Nephron progenitor cell (in vitro differentiated cells): Measurements from ENCODE around the gene GTPBP6.

Experiments used
- DNase-seq: peaks from one replicate; pipeline ENCODE4 v3.0.0; 2021
- H3K27ac Mint-ChIP-seq: 2 replicates; pipeline ENCODE4 v1.8.0; 2021; ENCODE audit warnings: mild to moderate bottlenecking, moderate library complexity, mixed read lengths
- H3K27me3 Mint-ChIP-seq: 2 replicates; pipeline ENCODE4 v1.8.0; 2021; ENCODE audit warnings: mild to moderate bottlenecking, low read depth, mixed read lengths; ENCODE audit not compliant: poor library complexity
- H3K36me3 Mint-ChIP-seq: 2 replicates; pipeline ENCODE4 v1.8.0; 2021; ENCODE audit warnings: low read depth, mixed read lengths
- H3K4me1 Mint-ChIP-seq: 2 replicates; pipeline ENCODE4 v1.8.0; 2021; ENCODE audit warnings: mixed read lengths
- H3K4me3 Mint-ChIP-seq: 2 replicates; pipeline ENCODE4 v1.8.0; 2021; ENCODE audit warnings: mild to moderate bottlenecking, moderate library complexity, mixed read lengths
- H3K9me3 Mint-ChIP-seq: 2 replicates; pipeline ENCODE4 v1.8.0; 2021; ENCODE audit warnings: mild to moderate bottlenecking, moderate library complexity, mixed read lengths
- TF ChIP-seq, protein P1 (sequence below): fragments of 200-600 bp; sonication (generic); IDR thresholded peaks from 2 replicates; pipeline ENCODE4 v1.5.0; 2021; ENCODE audit warnings: antibody characterized with exemption

The GTPBP6 gene

DNA sequence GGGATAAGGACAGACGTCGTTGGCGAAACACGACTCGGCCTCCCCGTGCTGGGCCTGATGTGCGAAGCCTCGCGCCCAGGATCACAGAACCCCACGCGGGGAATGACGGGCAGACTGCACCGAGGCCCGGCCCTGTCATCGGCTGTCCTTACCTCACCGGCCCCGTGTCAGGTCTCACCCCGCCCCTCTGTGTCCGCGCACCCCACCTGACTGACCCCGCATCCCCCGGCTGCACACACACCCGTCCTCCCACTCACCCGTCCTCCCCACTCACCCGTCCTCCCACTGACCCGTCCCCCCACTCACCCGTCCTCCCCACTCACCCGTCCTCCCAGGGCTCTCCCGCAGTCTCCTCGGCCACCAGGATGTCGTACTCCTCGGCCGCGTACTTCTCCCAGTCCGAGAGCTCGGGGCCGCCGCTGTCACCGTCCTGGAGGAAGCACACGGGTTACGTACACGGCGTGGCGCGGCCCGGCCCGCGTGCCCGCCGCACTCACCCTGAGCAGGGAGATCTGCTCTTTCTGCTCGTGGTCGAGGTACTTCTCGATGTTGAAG lies 19.8 kb upstream of the GTPBP6 start:
- Mint-ChIP-seq H3K27ac (no peak overlapping the region), H3K36me3 (peaks cover 62% of the 10 kb centered on the region), H3K27me3 (peaks cover 5% of the 10 kb centered on the region), H3K4me1 (no peaks in the 10 kb centered on the region), H3K9me3 (peaks cover 41% of the 10 kb centered on the region), H3K4me3 (no peak overlapping the region)
- no peak for DNase-seq
- TF ChIP-seq, protein P1, sequence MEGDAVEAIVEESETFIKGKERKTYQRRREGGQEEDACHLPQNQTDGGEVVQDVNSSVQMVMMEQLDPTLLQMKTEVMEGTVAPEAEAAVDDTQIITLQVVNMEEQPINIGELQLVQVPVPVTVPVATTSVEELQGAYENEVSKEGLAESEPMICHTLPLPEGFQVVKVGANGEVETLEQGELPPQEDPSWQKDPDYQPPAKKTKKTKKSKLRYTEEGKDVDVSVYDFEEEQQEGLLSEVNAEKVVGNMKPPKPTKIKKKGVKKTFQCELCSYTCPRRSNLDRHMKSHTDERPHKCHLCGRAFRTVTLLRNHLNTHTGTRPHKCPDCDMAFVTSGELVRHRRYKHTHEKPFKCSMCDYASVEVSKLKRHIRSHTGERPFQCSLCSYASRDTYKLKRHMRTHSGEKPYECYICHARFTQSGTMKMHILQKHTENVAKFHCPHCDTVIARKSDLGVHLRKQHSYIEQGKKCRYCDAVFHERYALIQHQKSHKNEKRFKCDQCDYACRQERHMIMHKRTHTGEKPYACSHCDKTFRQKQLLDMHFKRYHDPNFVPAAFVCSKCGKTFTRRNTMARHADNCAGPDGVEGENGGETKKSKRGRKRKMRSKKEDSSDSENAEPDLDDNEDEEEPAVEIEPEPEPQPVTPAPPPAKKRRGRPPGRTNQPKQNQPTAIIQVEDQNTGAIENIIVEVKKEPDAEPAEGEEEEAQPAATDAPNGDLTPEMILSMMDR = no peak

DNA sequence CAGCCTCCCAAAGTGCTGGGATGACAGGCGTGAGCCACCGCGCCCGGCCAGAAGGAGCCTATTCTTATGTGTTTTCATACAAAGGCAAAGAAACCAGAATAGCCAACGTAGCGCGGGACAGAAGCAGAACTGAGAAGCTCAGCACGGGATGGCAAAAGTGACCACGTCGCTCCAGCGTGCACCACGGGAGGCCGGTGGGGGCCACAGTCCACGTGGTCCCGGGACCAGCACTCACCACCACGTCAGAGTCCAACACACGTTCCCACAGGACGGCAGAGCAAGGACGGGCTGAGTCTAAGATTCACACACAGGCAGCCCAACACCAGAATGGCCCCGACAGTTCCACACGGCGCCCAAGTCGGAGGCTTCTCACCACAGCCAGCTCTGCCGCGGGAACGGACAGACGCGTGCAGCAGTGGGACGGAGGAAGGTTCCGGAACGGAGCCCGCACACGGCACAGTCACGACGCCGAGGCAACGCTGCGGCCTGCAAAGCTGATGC lies 18.8 kb upstream of the GTPBP6 start:
- TF ChIP-seq, protein P1 = no peak
- Mint-ChIP-seq H3K9me3 (peaks cover 41% of the 10 kb centered on the region), H3K27me3 (peaks cover 5% of the 10 kb centered on the region), H3K4me3 (no peak overlapping the region), H3K36me3 (peaks cover 62% of the 10 kb centered on the region), H3K27ac (no peak overlapping the region), H3K4me1 (no peaks in the 10 kb centered on the region)
- no peak for DNase-seq

DNA sequence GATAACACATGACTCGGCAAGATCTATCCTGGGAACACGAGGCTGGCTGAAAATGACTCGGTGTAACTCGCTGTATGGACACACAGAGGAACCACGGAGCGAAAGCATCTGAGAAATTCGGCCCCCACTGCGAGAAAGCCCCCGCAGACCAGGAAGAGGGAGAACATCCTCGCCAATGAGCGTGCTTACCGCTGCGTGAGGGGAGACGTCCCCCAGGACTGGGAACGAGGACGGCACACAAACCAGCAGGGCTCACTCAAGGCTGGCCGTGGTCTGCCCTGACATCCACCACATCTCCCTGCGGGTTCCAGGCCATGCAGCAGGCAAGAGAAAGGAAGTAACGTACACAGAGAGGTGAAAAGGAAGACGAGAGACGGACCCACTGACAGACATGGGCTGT lies 17.6 kb upstream of the GTPBP6 start:
- Mint-ChIP-seq H3K9me3 (peaks cover 31% of the 10 kb centered on the region), H3K27ac (no peak overlapping the region), H3K4me3 (no peak overlapping the region), H3K4me1 (no peaks in the 10 kb centered on the region), H3K27me3 (peaks cover 5% of the 10 kb centered on the region), H3K36me3 (peaks cover 51% of the 10 kb centered on the region)
- DNase-seq = no peak
- TF ChIP-seq, protein P1 = no peak

DNA sequence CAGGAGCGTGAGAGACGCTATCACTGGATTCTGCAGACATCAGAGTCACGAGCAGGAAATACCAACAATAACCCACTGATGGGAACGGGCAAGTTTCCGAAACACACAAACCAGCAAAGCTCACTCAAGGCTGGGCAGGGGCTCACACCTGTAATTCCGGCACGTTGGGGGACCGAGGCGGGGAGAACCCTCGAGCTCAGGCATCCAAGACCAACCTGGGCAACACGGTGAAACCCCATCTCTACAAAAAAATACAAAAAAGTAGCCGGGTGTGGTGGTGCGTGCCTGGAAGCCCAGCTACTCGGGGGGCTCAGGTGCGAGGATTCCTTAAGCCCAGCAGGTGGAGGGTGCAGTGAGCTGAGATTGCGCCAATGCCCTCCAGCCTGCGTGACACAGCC lies 17.2 kb upstream of the GTPBP6 start:
- Mint-ChIP-seq H3K36me3 (peaks cover 48% of the 10 kb centered on the region), H3K4me3 (no peak overlapping the region), H3K4me1 (no peaks in the 10 kb centered on the region), H3K9me3 (peaks cover 29% of the 10 kb centered on the region), H3K27ac (no peak overlapping the region), H3K27me3 (peaks cover 5% of the 10 kb centered on the region)
- DNase-seq = no peak
- TF ChIP-seq, protein P1 = no peak

DNA sequence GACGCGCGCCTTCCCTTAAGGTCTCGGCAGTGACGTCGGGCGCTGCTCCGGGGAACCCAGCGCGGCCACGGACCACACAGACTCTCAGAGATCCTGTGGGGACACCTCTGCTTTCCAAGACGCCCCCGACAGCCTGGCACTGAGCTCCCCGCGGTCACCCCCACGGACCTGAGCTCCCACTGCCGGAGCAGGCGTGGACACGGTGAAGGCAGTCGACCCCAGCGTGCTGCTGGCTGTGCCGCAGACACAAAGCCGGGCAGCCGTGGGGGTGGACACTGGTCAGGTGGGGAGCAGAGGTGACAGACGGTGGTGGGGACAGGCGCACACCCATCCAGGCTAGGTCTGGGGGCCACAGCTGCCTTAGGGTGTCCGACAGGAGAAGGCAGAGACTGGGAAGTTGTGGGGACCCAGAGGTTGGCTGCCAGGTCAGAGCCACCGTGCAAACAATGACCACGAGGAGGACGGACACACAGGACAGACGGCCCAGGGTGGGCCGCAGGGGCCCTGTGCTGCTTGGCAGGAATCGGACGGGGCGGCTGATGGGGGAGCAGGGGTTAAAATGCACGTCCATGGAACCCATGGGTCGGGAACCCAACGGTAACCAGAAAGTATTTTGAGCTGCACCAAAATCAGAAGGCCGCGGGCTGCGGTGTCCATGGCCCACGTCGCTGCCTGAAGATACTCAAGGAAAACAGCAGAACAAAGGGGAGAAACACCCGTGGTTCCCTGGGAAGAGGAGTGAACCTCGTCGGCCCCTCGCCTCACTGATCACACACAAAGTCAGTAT lies 16.6 kb upstream of the GTPBP6 start:
- no peak overlapping the region for H3K27ac Mint-ChIP-seq
- H3K27me3 Mint-ChIP-seq = peaks cover 5% of the 10 kb centered on the region
- no peak overlapping the region for H3K4me3 Mint-ChIP-seq
- TF ChIP-seq, protein P1 = no peak
- H3K4me1 Mint-ChIP-seq = no peaks in the 10 kb centered on the region
- H3K36me3 Mint-ChIP-seq = peaks cover 44% of the 10 kb centered on the region
- peaks cover 29% of the 10 kb centered on the region for H3K9me3 Mint-ChIP-seq
- DNase-seq = no peak
